A549 (cell line): Measurements from ENCODE around the gene TICAM1. TPM values are rescaled to one million over a fixed set of nuclear protein-coding genes. Genes with fewer than 3 reads are reported as not detected.
A peak's percentile ranks its signal among the peaks of the same experiment; 100 is the strongest.

Experiments used
- BCL3 ChIP-seq: fragments of >200 bp; sonication (Bioruptor Twin); formaldehyde crosslinking; IDR thresholded peaks from 3 replicates; pipeline ENCODE4 v1.6.1; 2016
- BHLHE40 ChIP-seq: IDR thresholded peaks from 2 replicates; pipeline ENCODE4 v1.6.1; 2012; ENCODE audit warnings: low read depth, low read length, inconsistent platforms
- CBX2 ChIP-seq: fragments of 200-600 bp; sonication (generic); IDR thresholded peaks from 2 replicates; pipeline ENCODE4 v1.6.1; 2016; ENCODE audit warnings: low read depth, mild to moderate bottlenecking, borderline replicate concordance
- CTCF ChIP-seq: fragments of >200 bp; sonication (Bioruptor Twin); formaldehyde crosslinking; IDR thresholded peaks from 3 replicates; pipeline ENCODE4 v1.5.1; 2016
- EHMT2 ChIP-seq: fragments of 200-600 bp; sonication (generic); IDR thresholded peaks from 2 replicates; pipeline ENCODE4 v1.6.1; 2016; ENCODE audit warnings: antibody characterized with exemption, low read depth, mild to moderate bottlenecking, moderate library complexity
- ELK1 ChIP-seq: fragments of 150-350 bp; IDR thresholded peaks from 2 replicates; pipeline ENCODE4 v1.6.1; 2014; ENCODE audit warnings: low read depth, mild to moderate bottlenecking, low read length
- FOSB ChIP-seq: fragments of 250-450 bp; sonication (Bioruptor Pico); IDR thresholded peaks from 2 replicates; pipeline ENCODE4 v1.5.0; 2020; ENCODE audit warnings: mild to moderate bottlenecking, moderate library complexity
- HES2 ChIP-seq: fragments of >200 bp; sonication (Bioruptor Twin); formaldehyde crosslinking; IDR thresholded peaks from 2 replicates; pipeline ENCODE4 v1.6.1; 2016
- HOXB13 ChIP-seq: fragments of 250-450 bp; sonication (Bioruptor Pico); IDR thresholded peaks from 2 replicates; pipeline ENCODE4 v1.5.0; 2020; ENCODE audit warnings: low read depth, mild to moderate bottlenecking, moderate library complexity
- HOXB5 ChIP-seq: fragments of 250-450 bp; sonication (Bioruptor Pico); IDR thresholded peaks from 2 replicates; pipeline ENCODE4 v1.5.0; 2020; ENCODE audit warnings: mild to moderate bottlenecking, moderate library complexity
- JUNB ChIP-seq: fragments of >200 bp; sonication (Bioruptor Twin); formaldehyde crosslinking; IDR thresholded peaks from 2 replicates; pipeline ENCODE4 v1.6.1; 2016
- KDM1A ChIP-seq: fragments of 200-600 bp; sonication (generic); IDR thresholded peaks from 2 replicates; pipeline ENCODE4 v1.6.1; 2016; ENCODE audit warnings: low read depth, mild to moderate bottlenecking
- KDM5A ChIP-seq: fragments of 200-600 bp; sonication (generic); IDR thresholded peaks from 2 replicates; pipeline ENCODE4 v1.6.1; 2016; ENCODE audit warnings: antibody characterized with exemption, mild to moderate bottlenecking
- MYC ChIP-seq: IDR thresholded peaks from 2 replicates; pipeline ENCODE4 v1.6.1; 2012; ENCODE audit warnings: mild to moderate bottlenecking, inconsistent platforms, low read length, improper control_type of control experiment, borderline replicate concordance
- NFE2L2 ChIP-seq: fragments of 150-350 bp; conservative IDR thresholded peaks from 2 replicates; pipeline ENCODE4 v1.6.1; 2014; ENCODE audit warnings: low read length
- NR3C1 ChIP-seq: fragments of >200 bp; sonication (Bioruptor Twin); formaldehyde crosslinking; IDR thresholded peaks from 3 replicates; pipeline ENCODE4 v1.6.1; 2017
- PHF8 ChIP-seq: fragments of 200-600 bp; sonication (generic); IDR thresholded peaks from 2 replicates; pipeline ENCODE4 v1.6.1; 2016; ENCODE audit warnings: low read depth, mild to moderate bottlenecking, antibody characterized with exemption, moderate library complexity, borderline replicate concordance
- POLR2AphosphoS2 ChIP-seq: conservative IDR thresholded peaks from 2 replicates; pipeline ENCODE4 v1.6.1; 2012; ENCODE audit warnings: low read length, improper control_type of control experiment, inconsistent platforms
- SMC3 ChIP-seq: fragments of >200 bp; sonication (Bioruptor Twin); formaldehyde crosslinking; IDR thresholded peaks from 3 replicates; pipeline ENCODE4 v1.6.1; 2018; ENCODE audit warnings: inconsistent platforms
- SREBF2 ChIP-seq: fragments of 450-650 bp; IDR thresholded peaks from 2 replicates; pipeline ENCODE4 v1.6.1; 2014; ENCODE audit warnings: mild to moderate bottlenecking, moderate library complexity
- USF2 ChIP-seq: fragments of 450-650 bp; IDR thresholded peaks from 2 replicates; pipeline ENCODE4 v1.6.1; 2014; ENCODE audit warnings: antibody characterized with exemption
- ZC3H11A ChIP-seq: fragments of 450-650 bp; IDR thresholded peaks from 2 replicates; pipeline ENCODE4 v1.6.1; 2014; ENCODE audit warnings: antibody characterized with exemption, mild to moderate bottlenecking
- ZNF302 ChIP-seq: fragments of 250-450 bp; sonication (Bioruptor Pico); IDR thresholded peaks from 2 replicates; pipeline ENCODE4 v1.9.0; 2021; ENCODE audit warnings: inconsistent platforms, mild to moderate bottlenecking, moderate library complexity
- polyA plus RNA-seq, 4 experiments: library from polyadenylated mRNA; depleted of rRNA in 3 of 4; stranded (reverse); fragments of >200 nt; fragmentation: RNase III in 1 of 4; extraction: RNeasy Plus Mini Kit Qiagen cat#74134 plus additional on column Dnase treatment in 1 of 4; gene quantifications; 2 replicates in 3 of 4; 3 replicates in 1 of 4; pipeline ENCODE4 v1.2.3, GENCODE V29; 2011 to 2017

The TICAM1 gene
- polyA plus RNA-seq, 2 of the 4 experiments (the other 2 are of a cell fraction) = 0.78 to 4.0 TPM

GRCh38 chr19:4815426-4816201 is 15.9 kb downstream of the TICAM1 start (continued):
- TF ChIP-seq MYC (peak; percentile 69; the same call in 1 of the 2 replicates), BCL3 (no peak), NR3C1 (no peak), SMC3 (no peak), ZNF302 (peak; percentile 58; the same call in 1 of the 2 replicates), USF2 (peak; percentile 93), EHMT2 (no peak), HOXB5 (CRISPR knock-in tag) (peak; percentile 84), KDM5A (no peak), POLR2AphosphoS2 (no peak), CTCF (no peak), SREBF2 (no peak), BHLHE40 (no peak), PHF8 (no peak), CBX2 (no peak), ELK1 (no peak), KDM1A (no peak), NFE2L2 (no peak), HES2 (no peak), ZC3H11A (no peak), HOXB13 (CRISPR knock-in tag) (peak; percentile 76; the same call in 1 of the 2 replicates), JUNB (no peak), FOSB (CRISPR knock-in tag) (no peak)
